Stomach (tissue), 9 donors: ENCODE data around the gene PEX10. TPM values are rescaled to one million over a fixed set of nuclear protein-coding genes. Genes with fewer than 3 reads are reported as not detected.

Experiments
- DNase-seq, 2 donors: peaks; one replicate each; pipeline versions ENCODE4 v3.0.0 to v3.0.0-alpha.2; 2013 to 2019
- H3K27ac ChIP-seq, 5 donors: fragments of 200-600 bp in 4 of 5; sonication (generic) in 4 of 5; one replicate each; pipeline ENCODE4 v1.5.1; 2013 to 2019; ENCODE audit warnings: mild to moderate bottlenecking in 1 of 5, moderate library complexity in 1 of 5
- H3K27me3 ChIP-seq, 3 donors: fragments of 200-600 bp; sonication (generic); one replicate each; pipeline ENCODE4 v1.5.1; 2017 to 2019; ENCODE audit warnings: mixed run types in 1 of 3
- H3K36me3 ChIP-seq, 4 donors: fragments of 200-600 bp; sonication (generic); 1 replicate in 3 of 4; 2 replicates in 1 of 4; pipeline ENCODE4 v1.5.1; 2016 to 2019
- H3K4me1 ChIP-seq, 4 donors: fragments of 200-600 bp; sonication (generic); one replicate each; pipeline ENCODE4 v1.5.1; 2016 to 2019
- H3K4me3 ChIP-seq, 4 donors: fragments of 200-600 bp; sonication (generic) in 3 of 4; one replicate each; pipeline ENCODE4 v1.5.1; 2016 to 2019; ENCODE audit warnings: mild to moderate bottlenecking in 1 of 4
- H3K9me3 ChIP-seq, 4 donors: fragments of 200-600 bp; sonication (generic); one replicate each; pipeline ENCODE4 v1.5.1; 2016 to 2019
- EP300 ChIP-seq: sonication (generic); formaldehyde crosslinking; IDR thresholded peaks from one replicate; pipeline ENCODE4 v1.6.1; 2017; ENCODE audit warnings: antibody characterized with exemption
- POLR2A ChIP-seq, 4 donors: fragments of 450-650 bp; IDR thresholded peaks; one replicate each; pipeline ENCODE4 v1.6.1; 2016; ENCODE audit warnings: antibody characterized with exemption in 4 of 4, control low read depth in 2 of 4, mild to moderate bottlenecking in 1 of 4, moderate library complexity in 1 of 4
- POLR2AphosphoS5 ChIP-seq, 3 donors: sonication (generic); formaldehyde crosslinking; IDR thresholded peaks; one replicate each; pipeline ENCODE4 v1.6.1; 2016; ENCODE audit warnings: antibody characterized with exemption in 3 of 3
- WGBS, 5 donors: extraction: QIAGEN DNeasy Blood & Tissue Kit in 3 of 5; methylation state at CpG; one replicate each; pipeline versions ENCODE4 v1.1.5 to v1.1.7; 2013 to 2018; 5-methylcytosine and 5-hydroxymethylcytosine counted together
- intact Hi-C: fragments of 100-400 bp; cut with DNase I; formaldehyde crosslinking; loops from one replicate; pipeline ENCODE4 v1.15.1; 2023; ENCODE audit warnings: low total_unique reads
- polyA plus RNA-seq, 3 donors: library from polyadenylated mRNA; stranded (reverse); fragments of 200-250 nt; gene quantifications; one replicate each; pipeline ENCODE4 v1.2.3, GENCODE V29; 2013
- total RNA-seq, 5 donors: library from RNA; depleted of rRNA; stranded (reverse); fragments of >200 nt; gene quantifications; one replicate each; pipeline versions ENCODE4 v1.1.0 to v1.2.3, GENCODE V29; 2014 to 2016
- TF ChIP-seq, protein P1 (sequence below), 7 experiments: fragments of 450-650 bp in 4 of 7; fragments of 200-600 bp in 3 of 7; sonication (generic) in 3 of 7; IDR thresholded peaks; one replicate each; pipeline ENCODE4 v1.5.1; 2016 to 2019; ENCODE audit warnings: antibody characterized with exemption in 7 of 7, control low read depth in 2 of 7, mild to moderate bottlenecking in 1 of 7
- donor health status: healthy with polysubstance abuse.
- donor health status: Bipolar disorder and iron deficiency.
- donor health status: healthy.

Gene PEX10
- total and polyA plus RNA-seq, 8 donors, result 0.87 to 27.2 (median 15.7) TPM

DNA sequence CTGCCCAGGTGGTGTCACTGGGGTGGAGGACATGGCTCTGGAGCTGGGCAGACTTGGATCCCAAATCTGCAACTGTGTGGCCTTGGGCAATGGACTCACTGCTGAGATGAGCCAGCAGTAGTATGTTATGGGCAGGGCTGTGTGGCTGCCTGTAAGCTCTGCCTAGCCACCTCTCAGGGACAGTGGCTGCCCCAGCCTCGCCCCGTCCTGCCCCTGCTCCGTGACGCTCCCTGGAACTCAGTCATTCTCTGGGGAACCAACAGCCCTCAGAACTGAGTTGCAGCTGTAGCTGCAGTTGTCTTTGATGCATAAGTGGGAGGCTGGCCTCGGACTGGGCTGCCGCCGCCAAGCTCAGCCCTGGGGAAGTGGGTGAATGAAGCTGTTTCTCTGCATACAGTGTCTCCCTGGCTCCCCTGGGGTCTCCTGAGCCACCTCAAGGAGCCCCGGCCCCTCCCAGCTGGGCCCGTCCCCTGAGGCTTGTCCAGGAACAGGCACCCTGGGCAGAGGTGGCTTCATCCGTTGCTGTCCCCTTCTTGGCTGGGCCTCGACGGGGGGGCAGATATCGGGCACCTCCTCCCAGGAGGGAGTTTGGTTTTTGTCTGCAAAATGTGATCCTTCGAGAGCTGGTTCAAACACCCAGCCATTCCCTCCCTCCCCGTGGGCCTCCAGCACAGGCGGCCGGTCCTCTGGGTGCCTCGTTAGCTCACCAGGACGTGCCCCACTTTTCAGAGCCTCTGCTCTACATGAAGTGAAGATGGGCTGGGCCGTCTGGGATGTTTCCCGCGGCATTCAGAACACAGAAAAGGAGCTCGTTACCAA is 37.5 kb upstream of the PEX10 start:
- TF ChIP-seq POLR2AphosphoS5 (IDR thresholded peaks at IDR 0.05), result no peak
- TF ChIP-seq POLR2A (IDR thresholded peaks at IDR 0.05), result no peak
- TF ChIP-seq, protein P1, sequence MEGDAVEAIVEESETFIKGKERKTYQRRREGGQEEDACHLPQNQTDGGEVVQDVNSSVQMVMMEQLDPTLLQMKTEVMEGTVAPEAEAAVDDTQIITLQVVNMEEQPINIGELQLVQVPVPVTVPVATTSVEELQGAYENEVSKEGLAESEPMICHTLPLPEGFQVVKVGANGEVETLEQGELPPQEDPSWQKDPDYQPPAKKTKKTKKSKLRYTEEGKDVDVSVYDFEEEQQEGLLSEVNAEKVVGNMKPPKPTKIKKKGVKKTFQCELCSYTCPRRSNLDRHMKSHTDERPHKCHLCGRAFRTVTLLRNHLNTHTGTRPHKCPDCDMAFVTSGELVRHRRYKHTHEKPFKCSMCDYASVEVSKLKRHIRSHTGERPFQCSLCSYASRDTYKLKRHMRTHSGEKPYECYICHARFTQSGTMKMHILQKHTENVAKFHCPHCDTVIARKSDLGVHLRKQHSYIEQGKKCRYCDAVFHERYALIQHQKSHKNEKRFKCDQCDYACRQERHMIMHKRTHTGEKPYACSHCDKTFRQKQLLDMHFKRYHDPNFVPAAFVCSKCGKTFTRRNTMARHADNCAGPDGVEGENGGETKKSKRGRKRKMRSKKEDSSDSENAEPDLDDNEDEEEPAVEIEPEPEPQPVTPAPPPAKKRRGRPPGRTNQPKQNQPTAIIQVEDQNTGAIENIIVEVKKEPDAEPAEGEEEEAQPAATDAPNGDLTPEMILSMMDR (IDR thresholded peaks at IDR 0.05), result no peak
- no peak for TF ChIP-seq EP300
- intact Hi-C loops, result no loop called here
- Histone ChIP-seq H3K9me3 (no peaks in the 10 kb centered on the region), H3K27me3 (peaks cover 0 to 96% (median 24%) of the 10 kb centered on the region in 3 donors), H3K4me3 (no peak overlapping the region), H3K27ac (no peak overlapping the region), H3K4me1 (peaks cover 0 to 8% (median 2%) of the 10 kb centered on the region in 4 donors), H3K36me3 (no peaks in the 10 kb centered on the region)
- WGBS, 5 donors, result 73 to 83% (median 81%) methylated on average over 20 to 23 of the region's 23 CpGs
- no peak for DNase-seq

DNA sequence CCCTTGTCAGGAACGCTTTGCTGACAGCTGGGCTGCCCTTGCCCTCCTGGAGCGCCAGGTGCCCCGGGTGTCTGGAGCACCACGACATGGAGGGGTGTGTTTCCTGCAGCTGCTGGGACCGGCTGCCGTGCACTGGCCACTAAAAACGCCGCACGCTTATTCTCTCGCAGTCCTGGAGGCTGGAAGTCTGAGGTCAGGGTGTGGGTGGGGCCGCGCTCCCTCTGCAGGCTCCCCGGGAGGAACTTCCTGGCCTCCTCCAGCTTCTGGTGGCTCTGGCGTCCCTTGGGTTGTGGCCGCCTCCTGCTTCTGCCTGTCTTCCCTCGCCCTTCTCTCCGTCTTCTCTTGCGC is 35.7 kb upstream of the PEX10 start:
- 46 to 61% (median 56%) methylated on average over 13 to 18 of the region's 18 CpGs for WGBS, 5 donors
- H3K4me1 ChIP-seq, result peaks cover 0 to 16% (median 7%) of the 10 kb centered on the region in 4 donors
- H3K9me3 ChIP-seq, result no peaks in the 10 kb centered on the region
- no peak overlapping the region for H3K4me3 ChIP-seq
- H3K27ac ChIP-seq, result no peak overlapping the region
- no peak for DNase-seq
- H3K36me3 ChIP-seq, result no peaks in the 10 kb centered on the region
- H3K27me3 ChIP-seq, result peaks cover 4 to 96% (median 40%) of the 10 kb centered on the region in 3 donors
- intact Hi-C loops, result no loop called here
- TF ChIP-seq EP300, result no peak
- TF ChIP-seq POLR2AphosphoS5 (IDR thresholded peaks at IDR 0.05), result no peak
- TF ChIP-seq, protein P1 (IDR thresholded peaks at IDR 0.05), result no peak
- TF ChIP-seq POLR2A (IDR thresholded peaks at IDR 0.05), result no peak

DNA sequence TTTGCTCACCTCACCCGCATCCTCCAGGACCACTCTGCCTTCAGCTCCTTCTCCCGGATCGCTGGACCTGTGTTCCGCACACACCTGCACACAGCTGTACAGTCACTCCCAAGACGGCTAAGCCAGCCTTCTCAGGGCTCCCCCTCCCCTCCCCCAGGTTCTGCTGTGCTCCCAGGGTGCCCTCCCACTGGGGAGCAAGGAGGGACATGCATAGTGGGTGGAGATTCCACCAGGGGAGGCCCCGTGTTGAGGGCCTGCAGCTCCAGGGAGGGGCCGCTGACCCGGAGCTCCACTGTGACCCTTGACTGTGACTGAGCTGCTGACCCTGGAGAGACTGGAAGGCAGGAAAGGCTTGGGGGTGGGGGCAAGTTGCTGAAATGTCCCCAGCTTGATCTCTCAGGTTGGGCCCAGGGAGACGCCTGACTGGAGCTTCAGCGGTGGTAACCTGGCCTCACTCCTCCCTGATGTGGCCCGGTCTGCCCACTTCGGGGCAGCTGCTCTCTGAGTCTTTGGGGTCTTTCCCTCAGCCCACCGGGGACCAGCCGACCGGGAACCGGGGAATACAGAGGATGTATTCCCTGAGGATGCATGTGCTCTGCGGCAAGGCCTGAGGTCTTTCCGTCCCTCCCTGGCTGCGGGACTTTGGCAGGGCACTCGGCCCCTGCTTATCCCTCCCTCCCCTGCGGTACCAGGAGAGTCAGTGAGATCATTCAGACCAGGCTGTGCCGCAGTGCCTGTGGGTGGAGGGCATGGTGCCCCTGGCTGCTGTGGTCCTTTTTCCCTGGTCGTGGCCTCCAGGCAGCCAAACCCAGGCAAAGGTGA is 35.1 kb upstream of the PEX10 start:
- TF ChIP-seq, protein P1 (IDR thresholded peaks at IDR 0.05), result no peak
- TF ChIP-seq POLR2A (IDR thresholded peaks at IDR 0.05), result no peak
- TF ChIP-seq EP300, result no peak
- TF ChIP-seq POLR2AphosphoS5 (IDR thresholded peaks at IDR 0.05), result no peak
- Histone ChIP-seq H3K4me1 (peaks cover 0 to 14% (median 8%) of the 10 kb centered on the region in 4 donors), H3K4me3 (no peak overlapping the region), H3K27me3 (peaks cover 10 to 96% (median 43%) of the 10 kb centered on the region in 3 donors), H3K36me3 (no peaks in the 10 kb centered on the region), H3K27ac (no peak overlapping the region), H3K9me3 (no peaks in the 10 kb centered on the region)
- intact Hi-C loops, result no loop called here
- WGBS, 5 donors, result 57 to 69% (median 62%) methylated on average over 10 to 23 of the region's 23 CpGs
- no peak for DNase-seq

DNA sequence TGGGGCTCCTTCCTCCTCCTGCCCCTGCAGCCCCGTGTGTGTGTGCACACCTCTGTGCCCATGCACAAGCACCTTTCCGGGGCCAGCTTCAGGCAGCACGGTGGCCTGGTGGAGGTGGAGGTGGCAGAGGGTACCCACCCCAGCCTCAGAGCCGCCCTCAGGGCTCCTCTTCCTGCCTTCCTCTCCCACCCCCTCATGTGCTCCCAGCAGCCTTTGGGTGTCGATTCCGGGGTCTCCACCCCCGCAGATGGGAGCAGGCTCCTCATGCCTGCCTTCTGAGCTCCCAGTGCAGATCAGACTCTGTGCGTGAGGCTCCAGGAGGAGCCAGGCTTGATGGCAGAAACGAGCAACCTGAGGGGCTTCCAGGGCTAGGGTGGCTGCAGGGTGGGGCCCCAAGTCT is 34.5 kb upstream of the PEX10 start:
- peaks cover 13 to 96% (median 43%) of the 10 kb centered on the region in 3 donors for H3K27me3 ChIP-seq
- H3K4me3 ChIP-seq, result no peak overlapping the region
- no peak for DNase-seq
- 41 to 57% (median 54%) methylated on average over 7 to 9 of the region's 9 CpGs; no CpG with 5 or more reads in 1 of the 5 donors for WGBS, 5 donors
- H3K9me3 ChIP-seq, result no peaks in the 10 kb centered on the region
- intact Hi-C loops, result no loop called here
- H3K4me1 ChIP-seq, result peaks cover 0 to 12% (median 7%) of the 10 kb centered on the region in 4 donors
- H3K27ac ChIP-seq, result no peak overlapping the region
- H3K36me3 ChIP-seq, result no peaks in the 10 kb centered on the region
- TF ChIP-seq, protein P1 (IDR thresholded peaks at IDR 0.05), result no peak
- TF ChIP-seq POLR2AphosphoS5 (IDR thresholded peaks at IDR 0.05), result no peak
- no peak for TF ChIP-seq EP300
- TF ChIP-seq POLR2A (IDR thresholded peaks at IDR 0.05), result no peak
